Liver (tissue), 9 donors: Measurements from ENCODE around the gene MTSS2. TPM values are rescaled to one million over a fixed set of nuclear protein-coding genes. Genes with fewer than 3 reads are reported as not detected.

Experiments used
- DNase-seq: peaks from one replicate; pipeline ENCODE4 v3.0.0-alpha.2; 2017; ENCODE audit warnings: low spot score
- H3K27ac ChIP-seq, 2 donors: one replicate each; pipeline ENCODE4 v1.7.0; 2013; ENCODE audit warnings: inconsistent platforms in 2 of 2, low read length in 2 of 2, control low read depth in 1 of 2, low read depth in 1 of 2, mild to moderate bottlenecking in 1 of 2
- H3K27me3 ChIP-seq, 4 donors: one replicate each; pipeline versions ENCODE4 v1.6.1 to v1.7.0; 2013; ENCODE audit warnings: low read length in 3 of 4, inconsistent platforms in 1 of 4, mild to moderate bottlenecking in 1 of 4, moderate library complexity in 1 of 4; ENCODE audit not compliant: control insufficient read depth in 4 of 4, insufficient read depth in 4 of 4
- H3K36me3 ChIP-seq, 4 donors: one replicate each; pipeline versions ENCODE4 v1.6.1 to v1.7.0; 2013; ENCODE audit warnings: low read length in 3 of 4, mild to moderate bottlenecking in 3 of 4, low read depth in 1 of 4, moderate library complexity in 1 of 4; ENCODE audit not compliant: control insufficient read depth in 4 of 4, insufficient read depth in 3 of 4
- H3K4me1 ChIP-seq, 4 donors: one replicate each; pipeline versions ENCODE4 v1.6.1 to v1.7.0; 2013; ENCODE audit warnings: low read length in 3 of 4, mild to moderate bottlenecking in 3 of 4, moderate library complexity in 1 of 4; ENCODE audit not compliant: control insufficient read depth in 4 of 4, insufficient read depth in 4 of 4
- H3K4me3 ChIP-seq, 3 donors: one replicate each; pipeline versions ENCODE4 v1.6.1 to v1.7.0; 2013; ENCODE audit warnings: low read length in 3 of 3, control low read depth in 1 of 3, low read depth in 1 of 3, mild to moderate bottlenecking in 1 of 3
- H3K9ac ChIP-seq, 2 donors: one replicate each; pipeline ENCODE4 v1.7.0; 2013; ENCODE audit warnings: low read length in 2 of 2, mild to moderate bottlenecking in 2 of 2, moderate library complexity in 2 of 2, control low read depth in 1 of 2, low read depth in 1 of 2
- H3K9me3 ChIP-seq, 4 donors: one replicate each; pipeline versions ENCODE4 v1.6.1 to v1.7.0; 2013; ENCODE audit warnings: low read length in 3 of 4; ENCODE audit not compliant: control insufficient read depth in 4 of 4
- ATF3 ChIP-seq: IDR thresholded peaks from 2 replicates; pipeline ENCODE4 v1.6.1; 2016; ENCODE audit warnings: antibody characterized with exemption
- CTCF ChIP-seq: fragments of 150-350 bp; IDR thresholded peaks from 2 replicates; pipeline ENCODE4 v1.5.1; 2017; ENCODE audit warnings: improper control_type of control experiment, low read depth, low read length; ENCODE audit not compliant: missing input control
- EGR1 ChIP-seq, 2 donors: IDR thresholded peaks; 2 replicates each; pipeline ENCODE4 v1.6.1; 2016 to 2018; ENCODE audit warnings: antibody characterized with exemption in 2 of 2, low read depth in 2 of 2
- FOXA1 ChIP-seq: IDR thresholded peaks from 2 replicates; pipeline ENCODE4 v1.6.1; 2016; ENCODE audit warnings: antibody characterized with exemption
- GABPA ChIP-seq, 2 donors: IDR thresholded peaks in 1 of 2; conservative IDR thresholded peaks in 1 of 2; 2 replicates each; pipeline ENCODE4 v1.6.1; 2016; ENCODE audit warnings: antibody characterized with exemption in 2 of 2, mild to moderate bottlenecking in 1 of 2, moderate library complexity in 1 of 2
- HNF4A ChIP-seq, 2 donors: conservative IDR thresholded peaks; 2 replicates each; pipeline ENCODE4 v1.6.1; 2016; ENCODE audit warnings: antibody characterized with exemption in 2 of 2, mild to moderate bottlenecking in 2 of 2
- HNF4G ChIP-seq: IDR thresholded peaks from 2 replicates; pipeline ENCODE4 v1.6.1; 2016; ENCODE audit warnings: antibody characterized with exemption
- JUND ChIP-seq, 2 donors: IDR thresholded peaks; 2 replicates each; pipeline ENCODE4 v1.6.1; 2016; ENCODE audit warnings: antibody characterized with exemption in 2 of 2
- MAX ChIP-seq: IDR thresholded peaks from 2 replicates; pipeline ENCODE4 v1.6.1; 2016; ENCODE audit warnings: antibody characterized with exemption
- NR2F2 ChIP-seq: IDR thresholded peaks from 2 replicates; pipeline ENCODE4 v1.6.1; 2016; ENCODE audit warnings: antibody characterized with exemption
- RAD21 ChIP-seq, 2 donors: IDR thresholded peaks; 2 replicates each; pipeline ENCODE4 v1.6.1; 2016; ENCODE audit warnings: antibody characterized with exemption in 2 of 2, mild to moderate bottlenecking in 2 of 2
- REST ChIP-seq: IDR thresholded peaks from 2 replicates; pipeline ENCODE4 v1.6.1; 2016; ENCODE audit warnings: antibody characterized with exemption, mild to moderate bottlenecking
- RXRA ChIP-seq, 2 donors: IDR thresholded peaks; 2 replicates each; pipeline ENCODE4 v1.6.1; 2017 to 2018; ENCODE audit warnings: antibody characterized with exemption in 2 of 2, mild to moderate bottlenecking in 1 of 2
- SP1 ChIP-seq: IDR thresholded peaks from 2 replicates; pipeline ENCODE4 v1.6.1; 2018; ENCODE audit warnings: antibody characterized with exemption, mild to moderate bottlenecking
- YY1 ChIP-seq: IDR thresholded peaks from 2 replicates; pipeline ENCODE4 v1.6.1; 2016; ENCODE audit warnings: antibody characterized with exemption, mild to moderate bottlenecking
- ZBTB33 ChIP-seq: IDR thresholded peaks from 2 replicates; pipeline ENCODE4 v1.6.1; 2016; ENCODE audit warnings: antibody characterized with exemption
- WGBS: extraction: QIAGEN DNeasy Blood & Tissue Kit; methylation state at CpG from one replicate; pipeline ENCODE4 v1.1.7; 2013; 5-methylcytosine and 5-hydroxymethylcytosine counted together
- polyA plus RNA-seq, 2 donors: library from polyadenylated mRNA; stranded (reverse) in 1 of 2; unstranded in 1 of 2; fragments of 200-250 nt in 1 of 2; fragments of >200 nt in 1 of 2; fragmentation: Nextera tagmentation in 1 of 2; extraction: Ambion mirVana in 1 of 2; gene quantifications; one replicate each; pipeline versions ENCODE4 v1.2.1 to v1.2.3, GENCODE V29; 2013 to 2015
- total RNA-seq, 2 donors: library from RNA; depleted of rRNA; stranded (reverse); fragments of >200 nt; gene quantifications; one replicate each; pipeline ENCODE4 v1.2.3, GENCODE V29; 2014
- donor health status: healthy.
- donor health status: healthy.
- donor health status: healthy.
- donor health status: healthy.
- donor health status: healthy.

The MTSS2 gene
- total and polyA plus RNA-seq, 4 donors: 3.8 to 95.7 (median 35.9) TPM

- no peak for DNase-seq
- TF ChIP-seq REST (no peak), CTCF (no peak), ZBTB33 (no peak), JUND (IDR thresholded peaks at IDR 0.05) (no peak), NR2F2 (no peak), MAX (no peak), YY1 (no peak), RAD21 (IDR thresholded peaks at IDR 0.05) (no peak)
- H3K36me3 ChIP-seq: no peaks in the 10 kb centered on the region
- WGBS: 95% methylated on average over 8 of the region's 8 CpGs
- H3K9me3 ChIP-seq: no peaks in the 10 kb centered on the region
- no peak overlapping the region for H3K4me3 ChIP-seq
- no peak overlapping the region for H3K27ac ChIP-seq
- H3K9ac ChIP-seq: no peak overlapping the region
- peaks cover 15 to 52% (median 38%) of the 10 kb centered on the region in 4 donors for H3K4me1 ChIP-seq
- no peaks in the 10 kb centered on the region for H3K27me3 ChIP-seq
Measured at GRCh38 chr16:70705056-70705455, 19.2 kb upstream of the MTSS2 start.

GRCh38 chr16:70704586-70704985 lies 18.7 kb upstream of the MTSS2 start:
- Histone ChIP-seq H3K9me3 (no peaks in the 10 kb centered on the region), H3K27me3 (no peaks in the 10 kb centered on the region), H3K4me3 (no peak overlapping the region), H3K9ac (no peak overlapping the region), H3K36me3 (no peaks in the 10 kb centered on the region), H3K27ac (no peak overlapping the region), H3K4me1 (peaks cover 11 to 47% (median 34%) of the 10 kb centered on the region in 4 donors)
- 93% methylated on average over 11 of the region's 11 CpGs for WGBS
- no peak for DNase-seq
- no peak for TF ChIP-seq FOXA1
- no peak for TF ChIP-seq RAD21 (IDR thresholded peaks at IDR 0.05)
- no peak for TF ChIP-seq JUND (IDR thresholded peaks at IDR 0.05)
- TF ChIP-seq REST: no peak
- TF ChIP-seq HNF4G: no peak
- no peak for TF ChIP-seq GABPA (IDR thresholded peaks at IDR 0.05 in 1 of 2, conservative IDR thresholded peaks at IDR 0.05 in 1 of 2)
- no peak for TF ChIP-seq SP1
- no peak for TF ChIP-seq YY1
- no peak for TF ChIP-seq HNF4A (conservative IDR thresholded peaks at IDR 0.05)
- TF ChIP-seq ZBTB33: no peak
- TF ChIP-seq EGR1 (IDR thresholded peaks at IDR 0.05; ENCODE audit: low read depth in 2 of 2): no peak
- no peak for TF ChIP-seq ATF3
- TF ChIP-seq RXRA (IDR thresholded peaks at IDR 0.05): no peak
